Mesenchymal stem cell (in vitro differentiated cells and primary cell): Measurements from ENCODE around the gene USP20.
A peak's percentile ranks its signal among the peaks of the same experiment; 100 is the strongest.

ENCODE experiments used
- DNase-seq: peaks from one replicate; pipeline ENCODE4 v3.0.0-alpha.2; 2013
- H2AFZ ChIP-seq: one replicate; pipeline ENCODE4 v1.6.1; 2013; ENCODE audit warnings: low read depth, mild to moderate bottlenecking, control low read depth, inconsistent platforms, low read length, moderate library complexity
- H2AK5ac ChIP-seq: 2 replicates; pipeline ENCODE4 v1.6.1; 2013; ENCODE audit warnings: low read length, moderate library complexity, mild to moderate bottlenecking, inconsistent platforms; ENCODE audit not compliant: severe bottlenecking
- H2BK120ac ChIP-seq: one replicate; pipeline ENCODE4 v1.6.1; 2013; ENCODE audit warnings: low read depth, mild to moderate bottlenecking, inconsistent platforms, low read length, moderate library complexity
- H2BK12ac ChIP-seq, 2 experiments: one replicate each; pipeline ENCODE4 v1.6.1; 2013; ENCODE audit warnings: inconsistent platforms in 2 of 2, low read length in 2 of 2, mild to moderate bottlenecking in 2 of 2, moderate library complexity in 2 of 2, control low read depth in 1 of 2
- H2BK15ac ChIP-seq: one replicate; pipeline ENCODE4 v1.6.1; 2013; ENCODE audit warnings: mild to moderate bottlenecking, low read depth, inconsistent platforms; ENCODE audit not compliant: poor library complexity, severe bottlenecking
- H2BK5ac ChIP-seq: 2 replicates; pipeline ENCODE4 v1.6.1; 2013; ENCODE audit warnings: low read depth, mild to moderate bottlenecking, low read length, control low read depth, inconsistent platforms; ENCODE audit not compliant: poor library complexity, severe bottlenecking
- H3K14ac ChIP-seq, 2 experiments: one replicate each; pipeline ENCODE4 v1.6.1; 2013; ENCODE audit warnings: inconsistent platforms in 2 of 2, low read length in 2 of 2, control low read depth in 1 of 2, mild to moderate bottlenecking in 1 of 2, moderate library complexity in 1 of 2
- H3K18ac ChIP-seq, 2 experiments: one replicate each; pipeline ENCODE4 v1.6.1; 2013; ENCODE audit warnings: inconsistent platforms in 2 of 2, low read length in 2 of 2, control low read depth in 1 of 2, low read depth in 1 of 2, mild to moderate bottlenecking in 1 of 2
- H3K23ac ChIP-seq, 2 experiments: one replicate each; pipeline ENCODE4 v1.6.1; 2013; ENCODE audit warnings: inconsistent platforms in 2 of 2, low read length in 2 of 2, mild to moderate bottlenecking in 2 of 2, moderate library complexity in 2 of 2, control low read depth in 1 of 2
- H3K27ac ChIP-seq: 2 replicates; pipeline ENCODE4 v1.5.1; 2013; ENCODE audit warnings: mild to moderate bottlenecking, moderate library complexity, low read length, control low read depth, inconsistent platforms; ENCODE audit not compliant: poor library complexity, severe bottlenecking
- H3K27me3 ChIP-seq, 2 experiments: 2 replicates each; pipeline versions ENCODE4 v1.6.1 to v1.7.0; 2013; ENCODE audit warnings: low read length in 2 of 2, mild to moderate bottlenecking in 2 of 2, moderate library complexity in 2 of 2, control low read depth in 1 of 2, inconsistent platforms in 1 of 2; ENCODE audit not compliant: control insufficient read depth in 1 of 2, insufficient read depth in 1 of 2
- H3K36me3 ChIP-seq, 2 experiments: 2 replicates each; pipeline versions ENCODE4 v1.6.1 to v1.7.0; 2013; ENCODE audit warnings: low read length in 2 of 2, control low read depth in 1 of 2, inconsistent platforms in 1 of 2, low read depth in 1 of 2, mild to moderate bottlenecking in 1 of 2; ENCODE audit not compliant: insufficient read depth in 2 of 2, control insufficient read depth in 1 of 2
- H3K4ac ChIP-seq, 2 experiments: one replicate each; pipeline ENCODE4 v1.6.1; 2013; ENCODE audit warnings: inconsistent platforms in 2 of 2, low read length in 2 of 2, mild to moderate bottlenecking in 2 of 2, moderate library complexity in 2 of 2, control low read depth in 1 of 2, low read depth in 1 of 2
- H3K4me1 ChIP-seq: 2 replicates; pipeline ENCODE4 v1.6.1; 2013; ENCODE audit warnings: low read depth, low read length, control low read depth; ENCODE audit not compliant: control insufficient read depth, insufficient read depth
- H3K4me2 ChIP-seq: 2 replicates; pipeline ENCODE4 v1.6.1; 2013; ENCODE audit warnings: low read length, mild to moderate bottlenecking, inconsistent platforms; ENCODE audit not compliant: poor library complexity, severe bottlenecking
- H3K4me3 ChIP-seq, 2 experiments: 2 replicates each; pipeline versions ENCODE4 v1.5.1 to v1.7.0; 2013; ENCODE audit warnings: low read length in 2 of 2, mild to moderate bottlenecking in 2 of 2, control low read depth in 1 of 2, low read depth in 1 of 2; ENCODE audit not compliant: insufficient read depth in 1 of 2
- H3K79me1 ChIP-seq: replicated peaks from 2 replicates; pipeline ENCODE4 v1.6.1; 2013; ENCODE audit warnings: mild to moderate bottlenecking, control low read depth, low read length, inconsistent platforms; ENCODE audit not compliant: poor library complexity, severe bottlenecking
- H3K9ac ChIP-seq: 2 replicates; pipeline ENCODE4 v1.7.0; 2013; ENCODE audit warnings: mild to moderate bottlenecking, low read length, moderate library complexity
- H3K9me3 ChIP-seq: 2 replicates; pipeline ENCODE4 v1.7.0; 2013; ENCODE audit warnings: mild to moderate bottlenecking, low read length; ENCODE audit not compliant: control insufficient read depth
- H4K8ac ChIP-seq: one replicate; pipeline ENCODE4 v1.6.1; 2013; ENCODE audit warnings: inconsistent platforms, mild to moderate bottlenecking, low read length, moderate library complexity
- H4K91ac ChIP-seq: one replicate; pipeline ENCODE4 v1.6.1; 2013; ENCODE audit warnings: mild to moderate bottlenecking, low read length, inconsistent platforms
- WGBS: methylation state at CpG from one replicate; pipeline ENCODE4 v1.1.7; 2013; ENCODE audit warnings: mixed read lengths; 5-methylcytosine and 5-hydroxymethylcytosine counted together

The USP20 gene

GRCh38 chr9:129914051-129914450 lies 78.8 kb downstream of the USP20 start:
- DNase-seq, result no peak
- WGBS, result 97% methylated on average over 3 of the region's 5 CpGs
- Histone ChIP-seq H3K14ac (no peak overlapping the region), H2AFZ (no peak overlapping the region), H3K4ac (no peak overlapping the region), H3K9me3 (no peaks in the 10 kb centered on the region), H2BK5ac (no peak overlapping the region), H2BK12ac (no peak overlapping the region), H3K4me2 (no peak overlapping the region), H3K9ac (no peak overlapping the region), H3K4me1 (peaks cover 5% of the 10 kb centered on the region), H3K4me3 (no peak overlapping the region), H3K23ac (peak overlapping the region in 1 of 2 experiments; percentile 77), H3K36me3 (peaks cover 0 to 9% of the 10 kb centered on the region in 2 experiments), H2AK5ac (no peak overlapping the region), H2BK120ac (no peak overlapping the region), H3K79me1 (no peaks in the 10 kb centered on the region), H2BK15ac (no peak overlapping the region), H3K18ac (no peak overlapping the region), H3K27me3 (no peaks in the 10 kb centered on the region), H4K8ac (no peak overlapping the region), H4K91ac (no peak overlapping the region), H3K27ac (no peak overlapping the region)

GRCh38 chr9:129916707-129917106 lies 81.4 kb downstream of the USP20 start:
- Histone ChIP-seq H2BK12ac (no peak overlapping the region), H3K4me2 (no peak overlapping the region), H3K9me3 (no peaks in the 10 kb centered on the region), H3K27me3 (no peaks in the 10 kb centered on the region), H3K23ac (no peak overlapping the region), H2BK120ac (no peak overlapping the region), H2AFZ (no peak overlapping the region), H3K27ac (no peak overlapping the region), H3K14ac (no peak overlapping the region), H2BK15ac (no peak overlapping the region), H4K91ac (no peak overlapping the region), H3K4ac (no peak overlapping the region), H3K9ac (no peak overlapping the region), H2BK5ac (no peak overlapping the region), H3K36me3 (peaks cover 0 to 12% of the 10 kb centered on the region in 2 experiments), H3K4me3 (no peak overlapping the region), H3K79me1 (no peaks in the 10 kb centered on the region), H3K18ac (no peak overlapping the region), H3K4me1 (no peaks in the 10 kb centered on the region), H4K8ac (no peak overlapping the region), H2AK5ac (no peak overlapping the region)
- over 99% methylated on average over 7 of the region's 7 CpGs for WGBS
- DNase-seq, result no peak

GRCh38 chr9:129918296-129918950 lies 83.2 kb downstream of the USP20 start:
- Histone ChIP-seq H3K27ac (no peak overlapping the region), H3K14ac (no peak overlapping the region), H2BK120ac (no peak overlapping the region), H3K9me3 (no peaks in the 10 kb centered on the region), H2AK5ac (no peak overlapping the region), H3K23ac (no peak overlapping the region), H3K4ac (no peak overlapping the region), H3K36me3 (peaks cover 0 to 28% of the 10 kb centered on the region in 2 experiments), H3K79me1 (no peaks in the 10 kb centered on the region), H3K4me1 (no peaks in the 10 kb centered on the region), H3K4me2 (no peak overlapping the region), H3K9ac (no peak overlapping the region), H2BK15ac (no peak overlapping the region), H4K91ac (no peak overlapping the region), H3K4me3 (no peak overlapping the region), H3K18ac (no peak overlapping the region), H2BK12ac (no peak overlapping the region), H4K8ac (no peak overlapping the region), H2AFZ (no peak overlapping the region), H2BK5ac (no peak overlapping the region), H3K27me3 (no peaks in the 10 kb centered on the region)
- no peak for DNase-seq
- 96% methylated on average over 13 of the region's 14 CpGs for WGBS

- Histone ChIP-seq H3K4me3 (no peak overlapping the region), H3K27ac (no peak overlapping the region), H2BK12ac (no peak overlapping the region), H3K23ac (no peak overlapping the region), H2BK5ac (no peak overlapping the region), H3K27me3 (no peaks in the 10 kb centered on the region), H4K8ac (no peak overlapping the region), H2AK5ac (no peak overlapping the region), H2AFZ (no peak overlapping the region), H4K91ac (no peak overlapping the region), H3K36me3 (peaks cover 0 to 37% of the 10 kb centered on the region in 2 experiments), H3K4me2 (no peak overlapping the region), H2BK15ac (no peak overlapping the region), H3K4me1 (no peaks in the 10 kb centered on the region), H3K9me3 (no peaks in the 10 kb centered on the region), H3K14ac (no peak overlapping the region), H3K4ac (no peak overlapping the region), H3K18ac (no peak overlapping the region), H3K79me1 (no peaks in the 10 kb centered on the region), H2BK120ac (no peak overlapping the region), H3K9ac (no peak overlapping the region)
- DNase-seq, result no peak
- 67% methylated on average over 3 of the region's 3 CpGs for WGBS
Observed at GRCh38 chr9:129919277-129919676, 84.0 kb downstream of the USP20 start.
